Kidney capillary endothelial cell (primary cell): ENCODE results near the gene HOOK1.
A peak's percentile ranks its signal among the peaks of the same experiment; 100 is the strongest.
"Not testable (repeated sequence)": the region's sequence is repeated elsewhere in the genome, so short reads cannot be mapped to it uniquely, and the experiment has no call there.

Experiments used
- DNase-seq: peaks from one replicate; pipeline ENCODE4 v3.0.0-alpha.2; 2018; ENCODE audit warnings: low spot score

HOOK1 gene

GRCh38 chr1:59819566-59820438 lies 5.1 kb downstream of the HOOK1 start:
- DNase-seq: no peak

DNA sequence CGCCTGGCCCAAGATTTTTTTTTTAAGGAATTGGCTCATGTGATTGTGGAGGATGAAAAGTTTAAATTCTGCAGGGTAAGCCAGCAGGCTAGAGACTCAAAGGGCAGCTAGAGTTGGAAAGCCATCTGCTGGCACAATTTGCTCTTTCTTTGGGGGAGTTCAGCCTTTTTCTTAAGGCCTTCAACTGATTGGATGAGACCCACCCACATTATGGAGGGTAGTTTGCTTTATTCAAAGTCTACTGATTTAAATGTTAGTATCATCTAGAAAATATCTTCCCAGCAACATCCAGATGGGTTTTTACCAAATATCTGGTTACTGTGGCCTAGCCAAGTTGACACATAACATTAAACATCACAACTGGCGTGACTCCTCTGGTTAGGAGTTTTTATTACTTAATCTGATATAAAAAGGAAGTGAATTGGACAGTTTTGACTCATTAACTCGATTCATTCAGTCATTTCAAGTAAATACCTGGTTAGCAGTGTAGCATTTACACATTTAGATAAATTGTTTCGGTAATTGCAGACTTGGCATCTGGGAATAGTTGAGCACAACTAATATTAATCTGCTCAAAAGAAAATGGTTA lies 12.4 kb downstream of the HOOK1 start:
- DNase-seq: no peak

- no peak for DNase-seq
Measured at GRCh38 chr1:59828160-59828559, 13.4 kb downstream of the HOOK1 start.

DNA sequence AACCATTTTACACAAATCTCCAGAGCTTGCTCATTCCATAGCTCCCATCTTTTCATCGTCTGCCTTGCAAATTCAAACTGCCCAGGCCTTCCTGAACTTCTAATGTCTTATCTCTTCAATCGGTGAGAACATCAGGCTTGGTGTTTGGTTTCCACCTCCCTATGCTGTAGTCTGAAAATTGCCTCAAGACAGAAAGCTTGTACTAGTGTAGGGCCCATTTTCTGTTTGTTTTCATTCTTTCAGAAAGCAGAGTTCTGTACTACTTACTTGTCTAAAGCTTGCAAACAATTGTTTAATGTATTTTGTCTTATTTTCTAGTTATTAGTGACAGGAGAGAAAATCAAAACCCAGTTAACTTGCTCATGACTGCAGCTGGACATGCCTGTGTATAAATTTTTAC lies 16.8 kb downstream of the HOOK1 start:
- DNase-seq: no peak

GRCh38 chr1:59833022-59833421 lies 18.3 kb downstream of the HOOK1 start:
- DNase-seq: no peak

- no peak for DNase-seq
Measured at GRCh38 chr1:59833991-59834390, 19.2 kb downstream of the HOOK1 start.

DNA sequence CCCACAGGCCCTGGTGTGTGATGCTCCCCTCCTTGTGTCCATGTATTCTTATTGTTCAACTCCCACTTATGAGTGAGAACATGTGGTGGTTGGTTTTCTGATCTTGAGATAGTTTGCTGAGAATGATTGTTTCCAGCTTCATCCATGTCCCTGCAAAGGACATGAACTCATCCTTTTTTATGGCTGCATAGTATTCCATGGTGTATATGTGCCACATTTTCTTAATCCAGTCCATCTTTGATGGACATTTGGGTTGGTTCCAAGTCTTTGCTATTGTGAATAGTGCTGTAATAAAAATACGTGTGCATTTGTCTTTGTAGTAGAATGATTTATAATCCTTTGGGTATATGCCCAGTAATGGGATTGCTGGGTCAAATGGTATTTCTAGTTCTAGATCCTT lies 23.1 kb downstream of the HOOK1 start:
- not testable (repeated sequence) for DNase-seq

DNA sequence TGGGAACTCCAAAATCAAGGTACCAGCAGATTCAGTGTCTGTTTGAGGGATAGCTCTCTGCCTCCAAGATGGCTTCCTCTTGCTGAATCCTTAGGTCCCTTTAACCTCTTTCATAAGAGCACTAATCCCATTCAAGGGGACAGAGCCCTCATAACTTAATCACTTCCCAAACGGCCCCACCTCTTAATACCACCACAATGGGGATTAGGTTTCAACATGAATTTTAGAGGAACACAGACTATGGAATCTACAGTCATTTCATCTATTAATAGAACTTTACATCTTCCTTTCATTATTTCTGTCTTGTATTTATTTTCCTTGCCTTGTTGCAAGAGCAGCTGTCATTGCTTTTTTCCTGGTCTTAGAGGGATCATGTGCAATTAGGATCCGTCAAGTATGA lies 30.3 kb downstream of the HOOK1 start:
- DNase-seq: no peak

DNA sequence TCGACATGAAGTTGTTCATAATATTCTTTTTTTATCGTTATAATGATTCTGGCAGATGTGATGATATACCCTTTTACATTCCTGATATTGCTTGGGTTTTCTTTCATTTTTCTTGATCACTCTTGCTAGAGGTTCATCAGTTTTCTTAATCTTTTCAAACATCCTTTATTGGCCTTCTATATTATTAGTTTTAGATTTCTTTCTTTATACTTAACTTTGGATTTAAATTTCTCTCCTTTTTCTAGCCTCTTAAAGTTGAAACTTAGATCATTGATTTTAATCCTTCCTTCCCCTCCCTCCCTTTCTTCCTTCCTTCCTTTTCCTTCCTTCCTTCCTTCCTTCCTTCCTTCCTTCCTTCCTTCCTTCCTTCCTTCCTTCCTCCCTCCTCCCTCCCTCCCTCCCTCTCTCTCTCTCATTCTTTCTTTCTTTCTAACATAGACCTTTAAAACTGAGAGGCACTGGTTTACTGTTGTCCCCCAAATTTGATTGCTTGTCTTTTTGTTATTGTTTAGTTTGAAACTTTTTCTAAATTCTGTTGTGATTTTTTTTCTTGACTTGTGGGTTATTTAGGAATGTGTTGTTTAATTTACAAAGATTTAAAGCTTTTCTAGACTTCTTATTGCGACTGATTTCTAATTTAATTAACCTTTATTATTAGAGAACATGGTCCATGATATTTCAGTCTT lies 31.6 kb downstream of the HOOK1 start:
- DNase-seq: no peak

GRCh38 chr1:59846895-59847282 lies 32.1 kb downstream of the HOOK1 start:
- DNase-seq: no peak

GRCh38 chr1:59852117-59852516 lies 37.4 kb downstream of the HOOK1 start:
- no peak for DNase-seq

DNA sequence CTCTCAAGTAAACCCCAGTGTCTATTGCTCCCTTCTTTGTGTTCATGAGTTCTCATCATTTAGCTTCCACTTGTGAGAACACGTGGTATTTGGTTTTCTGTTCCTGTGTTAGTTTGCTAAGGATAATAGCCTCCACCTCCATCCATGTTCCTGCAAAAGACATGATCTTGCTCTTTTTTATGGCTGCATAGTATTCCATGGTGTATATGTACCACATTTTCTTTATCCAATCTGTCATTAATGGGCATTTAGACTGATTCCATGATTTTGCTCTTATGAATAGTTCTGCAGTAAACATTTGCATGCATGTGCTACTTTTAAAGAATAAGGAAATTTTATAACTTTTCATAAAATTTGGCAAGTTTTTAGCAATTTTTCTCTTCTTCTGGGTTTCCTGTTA lies 40.5 kb downstream of the HOOK1 start:
- DNase-seq: not testable (repeated sequence)

DNA sequence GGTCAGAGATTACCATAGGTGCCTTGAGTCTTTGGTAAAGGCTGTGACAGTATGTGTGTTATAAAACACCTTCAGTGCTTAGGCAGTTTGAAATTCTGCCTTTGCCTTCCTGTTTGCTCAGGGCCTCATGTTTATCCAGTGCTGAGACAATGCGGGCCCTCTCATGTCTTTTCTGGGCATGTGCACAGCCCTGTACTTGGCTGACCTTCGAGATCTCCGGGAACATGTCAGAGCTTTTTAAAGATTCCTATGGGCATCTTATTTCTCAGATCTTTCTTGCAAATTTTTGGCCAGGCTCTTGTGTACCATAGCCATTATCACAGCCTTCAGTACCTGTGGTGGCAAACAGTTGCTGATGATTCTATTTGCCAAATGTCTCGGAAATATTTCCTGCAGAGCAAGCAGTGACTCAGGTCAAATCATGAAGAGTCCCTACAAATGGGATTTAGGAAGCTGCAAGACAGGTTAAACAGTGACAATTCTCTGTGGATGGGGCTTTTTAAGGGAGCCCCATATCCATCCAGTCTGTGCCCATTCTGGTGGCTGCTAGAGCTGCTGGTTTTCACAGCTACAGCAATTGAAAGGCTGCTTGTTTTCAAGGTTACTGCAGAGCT lies 42.1 kb downstream of the HOOK1 start:
- no peak for DNase-seq

GRCh38 chr1:59857679-59858354 lies 43.1 kb downstream of the HOOK1 start:
- DNase-seq: no peak

- no peak for DNase-seq
Measured at GRCh38 chr1:59866462-59866861, 51.7 kb downstream of the HOOK1 start.

DNA sequence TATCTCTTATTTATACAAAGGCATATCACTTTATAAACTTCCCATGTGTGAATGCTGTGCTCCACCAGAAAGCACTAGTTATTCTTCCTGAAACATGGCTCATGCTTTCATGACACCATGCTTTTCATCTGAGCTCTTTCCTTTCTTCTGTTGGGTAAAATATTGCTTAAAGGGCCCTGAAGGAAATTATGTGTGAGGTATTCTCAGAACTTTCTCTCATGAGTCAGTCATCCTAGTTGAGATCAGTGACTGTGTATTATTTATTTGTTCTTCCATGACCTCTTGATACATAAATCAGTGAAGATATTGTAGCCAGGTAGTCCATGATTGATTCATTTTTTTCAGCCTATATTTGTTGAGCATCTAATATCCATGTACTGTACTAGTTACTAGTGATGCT lies 57.0 kb downstream of the HOOK1 start:
- no peak for DNase-seq

- no peak for DNase-seq
Measured at GRCh38 chr1:59877108-59877682, 62.4 kb downstream of the HOOK1 start.

- no peak for DNase-seq
Measured at GRCh38 chr1:59878370-59878769, 63.6 kb downstream of the HOOK1 start.

- DNase-seq: peak; percentile 51
Measured at GRCh38 chr1:59879574-59879973, 64.8 kb downstream of the HOOK1 start.

DNA sequence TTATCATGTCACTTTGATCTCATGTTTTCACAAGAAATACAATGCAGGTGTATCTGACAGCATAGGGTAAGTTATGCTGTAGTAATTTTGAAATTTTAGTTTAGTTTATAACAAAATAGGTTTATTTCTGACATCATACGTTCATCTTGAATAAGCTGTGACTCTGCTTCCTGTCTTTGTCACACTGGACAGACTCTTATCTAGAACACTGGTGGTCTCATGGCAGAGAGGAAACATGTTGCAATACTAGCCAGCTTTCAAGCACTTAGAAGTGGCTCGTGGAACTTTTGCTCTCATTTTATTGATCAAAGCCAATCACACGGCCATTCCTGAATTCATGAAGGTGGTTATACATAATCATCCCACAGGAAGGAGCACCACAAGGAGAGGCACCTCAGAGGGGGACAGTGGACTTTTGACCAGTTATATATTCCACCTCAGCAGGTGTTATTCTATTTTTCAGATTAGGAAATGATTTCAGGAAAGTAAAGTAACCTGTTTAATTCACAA lies 65.3 kb downstream of the HOOK1 start:
- peak; percentile 58 for DNase-seq

GRCh38 chr1:59880735-59881134 lies 66.0 kb downstream of the HOOK1 start:
- no peak for DNase-seq
